ENCODE results near the gene AAK1.
"Not testable (repeated sequence)": the region's sequence is repeated elsewhere in the genome, so short reads cannot be mapped to it uniquely, and the experiment has no call there.

The AAK1 gene

GRCh38 chr2:69594341-69594740 lies 49.2 kb downstream of the AAK1 start:
- no peak for DNase-seq

GRCh38 chr2:69592511-69592910 lies 51.0 kb downstream of the AAK1 start:
- DNase-seq = no peak

DNA sequence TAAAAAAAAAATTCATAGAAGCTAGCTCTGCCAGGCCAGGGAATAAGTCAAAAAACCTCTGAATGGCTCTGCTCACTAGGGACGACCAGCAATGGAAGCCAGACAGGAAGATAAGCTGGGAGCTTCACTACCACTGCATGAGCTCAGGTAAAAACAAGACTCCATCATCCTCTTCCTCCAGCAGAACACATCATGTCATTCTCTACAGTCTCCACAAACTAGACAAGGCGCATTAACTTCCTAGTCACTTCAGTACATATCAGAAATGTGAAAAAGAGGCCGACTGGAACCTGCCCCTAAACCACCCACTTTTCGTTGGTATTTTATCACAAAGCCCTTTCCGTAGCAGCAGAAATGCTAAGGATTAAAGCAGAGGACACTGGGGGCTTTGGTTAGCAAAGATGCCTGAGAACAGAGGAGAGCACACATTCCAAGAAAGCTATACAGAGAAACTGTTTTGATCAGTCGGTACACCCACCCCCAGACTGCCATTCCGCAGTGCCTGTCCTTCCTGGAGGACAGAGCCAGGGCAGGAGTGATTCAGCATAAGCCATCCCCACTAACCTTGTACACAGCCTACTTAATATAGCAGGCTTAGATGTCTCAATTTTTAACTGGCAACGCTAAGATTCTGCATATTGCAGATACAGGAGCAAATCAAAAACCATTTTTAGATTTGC lies 53.4 kb downstream of the AAK1 start:
- DNase-seq = no peak

- no peak for DNase-seq
These were observed 54.6 kb downstream of the AAK1 start for GRCh38 chr2:69588945-69589344.

- DNase-seq = no peak
These were observed 55.1 kb downstream of the AAK1 start for GRCh38 chr2:69588403-69588802.

DNA sequence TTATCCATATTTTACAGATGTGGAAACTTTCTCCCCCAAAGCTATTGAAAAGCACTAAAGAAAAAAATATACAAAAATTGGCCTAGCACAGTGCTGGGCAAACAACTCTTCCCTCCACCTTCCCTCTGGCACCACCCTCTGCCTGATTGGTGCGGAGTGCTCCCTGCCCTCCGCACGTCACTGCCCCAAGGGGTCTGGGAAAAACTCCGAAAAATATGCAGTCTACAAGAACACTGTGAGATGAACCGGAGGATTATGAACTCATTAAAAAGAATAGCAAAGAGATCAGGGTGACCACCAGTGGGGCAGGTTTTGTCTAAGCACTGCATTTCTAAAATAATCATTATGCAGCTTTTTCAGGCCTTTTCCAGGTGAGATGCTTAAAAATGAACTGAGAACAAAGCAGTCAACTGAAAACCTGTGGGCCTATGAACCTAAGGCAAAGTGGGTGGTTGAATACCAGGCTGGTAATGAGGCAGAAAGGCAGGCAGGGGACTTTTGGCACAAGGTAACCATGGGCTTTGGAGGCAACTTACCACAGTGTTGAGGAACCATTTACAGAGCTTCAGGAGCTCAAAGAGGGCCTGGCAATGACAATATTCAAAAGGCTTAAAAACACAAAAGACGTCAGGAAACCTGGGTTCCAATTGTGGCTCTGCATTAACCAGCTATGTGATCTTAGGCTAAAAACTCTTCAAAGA lies 57.5 kb downstream of the AAK1 start:
- no peak for DNase-seq

DNA sequence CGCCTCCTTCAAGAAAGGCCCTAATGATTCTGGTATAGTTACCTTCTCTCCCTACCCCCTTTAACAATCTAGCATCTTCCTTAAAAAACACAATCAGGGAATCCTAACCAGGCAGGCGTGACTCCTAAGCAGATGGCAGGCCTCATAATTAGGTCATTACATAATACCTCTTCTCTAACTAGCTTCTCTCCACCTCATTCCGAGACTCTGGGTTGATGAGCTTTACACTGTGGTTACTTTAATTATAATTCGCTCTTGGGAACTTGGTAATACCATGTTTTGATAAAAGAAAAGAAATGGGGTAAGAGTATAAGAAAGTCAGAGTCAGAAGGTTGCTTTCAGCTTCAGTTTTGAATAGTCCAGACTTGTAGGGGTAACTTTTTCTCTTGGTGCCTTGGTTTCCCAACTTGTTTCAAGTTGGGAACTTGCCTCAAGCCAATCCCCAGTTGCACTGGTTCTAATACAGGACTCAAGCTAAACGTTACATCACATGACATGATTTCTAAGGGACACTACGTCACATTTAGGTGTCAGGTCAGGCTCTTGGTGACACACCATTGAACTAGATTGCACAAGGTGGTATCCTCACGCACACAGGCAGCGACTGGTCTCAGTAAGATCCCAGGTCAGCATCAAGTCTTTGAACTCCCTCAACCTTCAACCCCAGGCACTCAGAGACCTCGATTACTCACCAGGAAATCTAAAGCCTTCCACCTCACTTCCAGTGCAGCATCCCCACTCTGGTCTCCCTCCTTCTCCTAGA lies 59.2 kb downstream of the AAK1 start:
- DNase-seq = no peak

DNA sequence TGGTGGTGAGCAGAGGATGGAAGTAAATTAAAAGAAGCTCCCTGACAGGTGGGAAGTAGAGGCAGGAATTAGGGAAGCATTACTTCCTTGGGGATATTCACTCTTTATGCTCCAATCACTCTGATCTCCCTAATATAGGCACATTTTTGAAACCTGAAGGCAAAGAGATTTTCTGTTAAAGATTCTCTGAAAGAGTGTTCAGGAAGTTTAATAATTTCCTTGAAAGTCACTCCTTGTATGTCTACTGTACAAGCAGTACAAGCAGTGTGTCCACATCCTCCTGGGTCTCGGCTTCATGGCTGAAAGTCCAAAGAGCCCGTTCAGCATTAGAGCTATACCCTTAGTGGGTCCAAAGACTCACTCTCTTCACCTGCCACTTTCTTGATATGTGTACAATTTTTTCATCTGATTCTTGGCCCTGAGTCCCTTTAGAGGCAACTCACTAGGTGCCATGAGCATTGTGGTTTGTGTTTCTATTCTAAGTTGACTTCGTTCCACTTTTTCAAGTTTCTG lies 60.2 kb downstream of the AAK1 start:
- no peak for DNase-seq

- DNase-seq = peak; percentile 34
These were observed 60.9 kb downstream of the AAK1 start for GRCh38 chr2:69582582-69583176.

DNA sequence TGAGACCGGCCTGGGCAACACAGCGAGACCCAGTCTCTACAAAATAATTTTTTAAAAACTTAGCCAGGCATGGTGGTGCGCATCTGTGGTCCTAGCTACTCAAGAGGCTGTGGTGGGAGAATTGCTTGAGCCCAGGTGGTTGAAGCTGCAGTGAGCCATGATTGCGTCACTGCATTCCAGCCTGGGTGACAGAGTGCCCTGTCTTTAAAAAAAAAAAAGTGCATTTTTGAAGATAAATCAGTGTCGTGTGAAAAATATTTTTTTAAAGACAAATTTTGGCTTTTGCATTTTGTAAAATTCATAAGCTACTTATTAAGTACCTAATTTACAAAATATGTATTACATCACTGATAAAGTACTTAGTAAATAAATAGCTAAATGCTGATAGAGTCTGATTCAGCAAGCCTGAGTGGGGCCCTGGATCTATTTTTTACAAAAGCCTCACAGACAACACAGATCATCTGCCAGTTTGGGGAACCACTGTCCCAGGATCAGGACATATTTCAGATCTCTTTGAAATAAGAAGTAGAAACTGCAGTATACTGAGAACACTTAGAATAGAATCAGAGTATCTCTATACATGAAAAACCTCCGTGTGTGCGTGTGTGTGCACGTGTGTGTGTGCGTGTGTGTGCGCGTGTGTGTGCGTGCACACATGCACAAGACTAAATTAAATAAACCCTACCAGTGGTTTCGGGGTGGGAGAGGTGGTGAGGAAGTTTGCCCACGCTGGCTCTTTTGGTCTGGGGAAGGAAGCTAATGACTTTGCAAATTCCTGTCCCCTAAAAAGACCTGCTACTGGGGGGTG lies 61.6 kb downstream of the AAK1 start:
- DNase-seq = peak; percentile 79

GRCh38 chr2:69580486-69580885 lies 63.1 kb downstream of the AAK1 start:
- no peak for DNase-seq

- peak; percentile 63 for DNase-seq
These were observed 64.0 kb downstream of the AAK1 start for GRCh38 chr2:69579536-69579935.

DNA sequence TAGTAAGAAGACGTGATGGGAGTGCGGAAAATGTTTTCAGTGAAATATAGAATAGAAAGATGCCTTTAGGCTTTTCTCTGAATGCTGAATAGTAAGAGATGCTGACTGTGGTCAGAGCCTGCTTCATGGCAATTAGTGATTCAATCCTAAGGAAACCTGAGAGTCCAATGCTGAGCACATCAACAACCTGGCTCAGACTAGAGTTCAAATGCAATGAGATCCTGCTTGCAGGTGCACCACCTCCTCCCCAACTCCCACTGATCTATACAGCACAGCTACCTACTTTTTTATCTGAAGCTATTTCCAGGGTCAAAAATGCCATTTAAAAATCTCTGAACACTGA lies 65.4 kb downstream of the AAK1 start:
- no peak for DNase-seq

DNA sequence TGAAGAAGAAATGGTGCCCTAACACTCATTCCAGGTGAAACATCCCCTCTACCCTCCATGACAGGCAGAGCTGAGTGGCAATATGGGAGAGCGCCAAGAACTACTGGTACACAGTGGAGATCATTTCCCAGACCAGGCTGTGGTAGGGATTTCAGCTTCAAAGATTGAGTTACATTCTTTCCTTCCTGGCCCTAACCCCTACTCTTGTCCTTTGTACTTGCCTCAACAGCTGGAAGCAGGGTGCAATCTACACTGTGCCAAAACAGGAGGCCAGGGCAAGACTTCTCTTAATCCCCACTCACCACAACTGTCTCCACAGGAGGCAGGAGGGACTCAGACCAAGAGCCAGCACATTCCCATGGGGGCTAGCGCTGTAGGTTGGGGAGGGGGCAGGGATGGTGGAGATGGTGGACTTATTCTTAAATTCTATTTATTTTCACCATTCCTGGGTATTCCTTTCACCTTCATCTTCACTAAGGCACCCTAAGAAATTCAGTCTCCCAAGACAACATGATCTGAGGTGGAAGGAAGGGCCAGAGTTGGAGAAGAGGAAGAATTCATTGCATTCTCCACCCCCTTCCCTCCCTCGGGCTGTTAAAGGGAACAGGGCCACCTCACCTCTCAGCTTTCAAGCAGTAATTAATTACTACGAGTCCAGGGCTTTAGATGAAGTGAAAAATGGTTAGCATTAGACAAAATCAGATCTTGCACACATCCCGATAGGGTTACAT lies 65.9 kb downstream of the AAK1 start:
- DNase-seq = no peak

- DNase-seq = no peak
These were observed 66.7 kb downstream of the AAK1 start for GRCh38 chr2:69576880-69577279.

GRCh38 chr2:69575926-69576325 lies 67.6 kb downstream of the AAK1 start:
- no peak for DNase-seq

GRCh38 chr2:69575371-69575770 lies 68.2 kb downstream of the AAK1 start:
- not testable (repeated sequence) for DNase-seq

DNA sequence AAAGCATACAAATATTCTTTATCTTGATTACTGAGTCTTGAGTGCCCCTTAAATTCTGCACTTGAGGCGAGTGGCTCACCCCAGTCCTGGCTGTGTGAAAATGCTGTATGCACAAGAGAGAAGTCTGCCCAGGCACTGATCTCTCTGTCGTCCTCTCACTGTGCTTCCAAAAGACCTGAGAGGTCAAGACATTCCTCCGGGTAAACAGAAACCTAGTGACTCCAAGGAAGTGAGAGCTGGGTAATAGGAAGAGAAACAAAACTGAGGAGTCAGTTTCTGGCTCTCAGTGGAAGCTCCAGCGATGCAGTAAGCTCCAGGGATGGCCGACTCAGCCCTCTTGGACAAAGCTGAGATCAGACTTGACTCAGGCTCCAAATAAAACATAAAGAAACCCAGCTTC lies 70.9 kb downstream of the AAK1 start:
- peak; percentile 54 for DNase-seq

- DNase-seq = no peak
These were observed 72.3 kb downstream of the AAK1 start for GRCh38 chr2:69571189-69571588.

- no peak for DNase-seq
These were observed 73.1 kb downstream of the AAK1 start for GRCh38 chr2:69570474-69570873.

DNA sequence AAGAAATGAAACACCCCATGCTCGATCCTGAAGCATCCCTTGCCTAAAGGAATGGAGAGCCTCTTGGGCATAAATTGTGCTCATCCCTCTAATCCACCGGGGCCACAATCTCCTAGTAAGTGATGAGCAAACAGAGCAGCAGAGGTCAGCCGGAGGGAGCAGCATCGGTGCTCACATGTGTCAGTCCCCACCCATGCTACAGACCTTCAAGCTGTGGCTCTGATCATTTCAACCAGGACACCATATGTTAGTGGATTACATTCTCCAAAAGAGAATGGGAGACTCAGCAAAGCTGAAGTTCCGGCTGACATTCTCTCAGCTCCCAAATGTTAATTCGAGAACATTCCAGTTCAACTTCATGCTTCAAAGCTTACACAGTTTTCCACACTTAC lies 75.6 kb downstream of the AAK1 start:
- DNase-seq = peak; percentile 39
